Right atrium auricular region (tissue), 2 donors: Measurements from ENCODE around the gene FKBP1A. TPM values are rescaled to one million over a fixed set of nuclear protein-coding genes. Genes with fewer than 3 reads are reported as not detected.
A peak's percentile ranks its signal among the peaks of the same experiment; 100 is the strongest.

Source experiments
- DNase-seq: peaks from one replicate; pipeline ENCODE4 v3.0.0-alpha.2; 2019; ENCODE audit warnings: low spot score
- H3K27ac ChIP-seq, 2 donors: fragments of 200-600 bp; sonication (generic); 1 replicate in 1 of 2; 2 replicates in 1 of 2; pipeline ENCODE4 v1.5.1; 2016 to 2019
- H3K27me3 ChIP-seq, 2 donors: fragments of 200-600 bp; sonication (generic); one replicate each; pipeline versions ENCODE4 v1.5.1 to v1.6.0; 2017 to 2019
- H3K36me3 ChIP-seq: fragments of 200-600 bp; sonication (generic); one replicate; pipeline ENCODE4 v1.5.1; 2016
- H3K4me1 ChIP-seq, 2 donors: fragments of 200-600 bp; sonication (generic); one replicate each; pipeline versions ENCODE4 v1.5.1 to v1.6.0; 2017 to 2019
- H3K4me3 ChIP-seq, 2 donors: fragments of 200-600 bp; sonication (generic); 1 replicate in 1 of 2; 2 replicates in 1 of 2; pipeline ENCODE4 v1.5.1; 2017 to 2019; ENCODE audit warnings: mild to moderate bottlenecking in 1 of 2, moderate library complexity in 1 of 2
- H3K9me3 ChIP-seq, 2 donors: fragments of 200-600 bp; sonication (generic); one replicate each; pipeline ENCODE4 v1.5.1; 2019
- total RNA-seq, 2 donors: library from RNA; depleted of rRNA; stranded (reverse); fragments of >200 nt; gene quantifications; one replicate each; pipeline ENCODE4 v1.1.0, GENCODE V29; 2016
- TF ChIP-seq, protein P1 (sequence below), 2 donors: fragments of 200-600 bp; sonication (generic); IDR thresholded peaks; one replicate each; pipeline ENCODE4 v1.5.1; 2019; ENCODE audit warnings: antibody characterized with exemption in 2 of 2

Gene FKBP1A
- 10 to 100 TPM; 73.5 to 98.7 TPM for total RNA-seq

DNA sequence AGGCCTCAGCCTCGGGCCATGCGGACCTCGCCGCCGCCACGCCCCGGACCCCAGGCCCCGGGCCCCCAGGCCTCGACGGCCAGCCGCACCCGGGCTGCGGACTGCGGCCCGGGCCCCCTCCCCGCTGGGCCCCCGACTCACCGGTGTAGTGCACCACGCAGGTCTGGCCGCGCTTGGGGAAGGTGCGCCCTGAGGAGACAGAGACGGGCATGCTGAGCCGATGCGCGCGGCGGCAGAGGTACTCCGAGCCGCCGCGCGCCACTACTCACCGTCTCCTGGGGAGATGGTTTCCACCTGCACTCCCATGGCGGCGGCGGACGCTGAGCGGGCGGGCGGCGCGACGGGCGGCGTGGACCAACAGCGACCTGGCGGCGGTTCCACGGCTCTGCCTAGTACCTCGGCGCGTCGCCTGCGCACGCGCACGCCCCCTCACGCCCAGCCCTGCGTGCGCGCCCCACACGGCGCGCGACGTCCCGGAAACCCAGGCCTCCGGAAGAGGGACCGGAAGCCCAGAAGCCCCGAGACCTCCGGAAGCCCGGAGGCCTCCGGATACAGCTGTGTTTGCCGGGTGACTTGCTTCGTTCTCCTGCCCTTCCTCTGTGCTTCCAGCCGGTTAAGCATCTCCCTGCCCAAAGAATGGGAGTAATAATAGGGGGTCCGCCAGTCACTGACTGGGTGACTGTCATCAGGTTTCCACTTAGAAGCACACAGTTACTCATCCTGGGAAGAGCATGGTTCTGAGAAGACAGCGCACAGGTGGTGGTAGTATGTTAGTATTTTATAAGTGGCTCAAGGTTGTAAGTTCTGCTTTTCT lies at the start of gene FKBP1A:
FKBP1A (minus strand) TSS at position 362 of the 814 bp plus-strand sequence; CDS start at position 306, 56 bp downstream.
- TF ChIP-seq, protein P1, sequence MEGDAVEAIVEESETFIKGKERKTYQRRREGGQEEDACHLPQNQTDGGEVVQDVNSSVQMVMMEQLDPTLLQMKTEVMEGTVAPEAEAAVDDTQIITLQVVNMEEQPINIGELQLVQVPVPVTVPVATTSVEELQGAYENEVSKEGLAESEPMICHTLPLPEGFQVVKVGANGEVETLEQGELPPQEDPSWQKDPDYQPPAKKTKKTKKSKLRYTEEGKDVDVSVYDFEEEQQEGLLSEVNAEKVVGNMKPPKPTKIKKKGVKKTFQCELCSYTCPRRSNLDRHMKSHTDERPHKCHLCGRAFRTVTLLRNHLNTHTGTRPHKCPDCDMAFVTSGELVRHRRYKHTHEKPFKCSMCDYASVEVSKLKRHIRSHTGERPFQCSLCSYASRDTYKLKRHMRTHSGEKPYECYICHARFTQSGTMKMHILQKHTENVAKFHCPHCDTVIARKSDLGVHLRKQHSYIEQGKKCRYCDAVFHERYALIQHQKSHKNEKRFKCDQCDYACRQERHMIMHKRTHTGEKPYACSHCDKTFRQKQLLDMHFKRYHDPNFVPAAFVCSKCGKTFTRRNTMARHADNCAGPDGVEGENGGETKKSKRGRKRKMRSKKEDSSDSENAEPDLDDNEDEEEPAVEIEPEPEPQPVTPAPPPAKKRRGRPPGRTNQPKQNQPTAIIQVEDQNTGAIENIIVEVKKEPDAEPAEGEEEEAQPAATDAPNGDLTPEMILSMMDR (IDR thresholded peaks at IDR 0.05) = peak; percentile 10 to 33
- peaks cover 0 to 54% of the 10 kb centered on the region in 2 donors for H3K4me1 ChIP-seq

DNA sequence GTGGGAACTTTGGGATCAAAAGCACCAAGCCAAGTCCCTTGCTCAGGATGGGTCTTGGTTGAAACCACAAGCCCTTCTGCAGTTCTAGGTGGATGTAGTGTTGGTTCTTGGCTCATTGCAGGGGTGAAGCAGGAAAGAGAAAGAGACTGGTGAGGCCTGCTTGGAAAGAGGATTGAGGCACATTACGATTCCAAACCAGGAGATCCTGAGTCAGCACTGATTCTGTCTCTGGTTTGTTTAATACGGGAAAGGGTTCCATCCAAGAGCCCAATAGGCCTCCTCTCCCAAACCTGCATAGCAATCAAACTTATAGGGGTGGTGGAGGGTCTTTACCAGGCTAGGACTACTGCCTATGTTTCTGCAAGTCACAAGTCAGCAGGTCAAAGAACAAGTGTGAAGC lies 49.5 kb upstream of the FKBP1A start:
- no peak overlapping the region for H3K4me3 ChIP-seq
- H3K36me3 ChIP-seq = peaks cover 61% of the 10 kb centered on the region
- H3K27ac ChIP-seq = no peak overlapping the region
- H3K9me3 ChIP-seq = no peaks in the 10 kb centered on the region
- H3K4me1 ChIP-seq = no peaks in the 10 kb centered on the region
- no peak for DNase-seq
- TF ChIP-seq, protein P1 (IDR thresholded peaks at IDR 0.05) = no peak
- no peaks in the 10 kb centered on the region for H3K27me3 ChIP-seq

More for the DNA sequence above, at the start of gene FKBP1A:
- H3K4me3 ChIP-seq = peak within 1 kb of the TSS; percentile 86 to 97
- H3K27me3 ChIP-seq = no peaks in the 10 kb centered on the region
- H3K9me3 ChIP-seq = no peaks in the 10 kb centered on the region
- H3K36me3 ChIP-seq = no peaks in the 10 kb centered on the region
- H3K27ac ChIP-seq = peak within 1 kb of the TSS; percentile 83 to 88
- peak; percentile 90 for DNase-seq

DNA sequence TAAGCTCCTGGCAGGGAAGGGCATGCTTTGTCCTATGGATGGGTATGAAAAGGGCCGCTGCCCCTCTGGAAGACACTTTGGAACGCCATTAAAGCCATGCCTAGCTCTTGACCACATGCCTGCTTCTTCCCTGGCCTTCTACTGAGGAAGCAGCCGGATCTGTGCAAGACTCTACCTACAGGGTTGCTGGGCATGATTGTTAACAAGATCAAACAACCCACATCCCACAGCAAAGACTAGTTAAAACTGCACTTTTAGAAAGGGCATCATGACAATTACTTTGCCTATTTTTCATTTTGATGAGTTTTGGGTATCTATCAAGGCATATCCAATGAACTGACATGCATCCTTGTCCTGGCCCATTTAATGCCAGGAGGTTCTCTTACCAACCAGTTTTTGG lies 48.3 kb upstream of the FKBP1A start:
- Histone ChIP-seq H3K4me1 (no peaks in the 10 kb centered on the region), H3K27me3 (no peaks in the 10 kb centered on the region), H3K9me3 (no peaks in the 10 kb centered on the region), H3K36me3 (peaks cover 50% of the 10 kb centered on the region), H3K4me3 (no peak overlapping the region), H3K27ac (no peak overlapping the region)
- TF ChIP-seq, protein P1 (IDR thresholded peaks at IDR 0.05) = no peak
- DNase-seq = no peak

DNA sequence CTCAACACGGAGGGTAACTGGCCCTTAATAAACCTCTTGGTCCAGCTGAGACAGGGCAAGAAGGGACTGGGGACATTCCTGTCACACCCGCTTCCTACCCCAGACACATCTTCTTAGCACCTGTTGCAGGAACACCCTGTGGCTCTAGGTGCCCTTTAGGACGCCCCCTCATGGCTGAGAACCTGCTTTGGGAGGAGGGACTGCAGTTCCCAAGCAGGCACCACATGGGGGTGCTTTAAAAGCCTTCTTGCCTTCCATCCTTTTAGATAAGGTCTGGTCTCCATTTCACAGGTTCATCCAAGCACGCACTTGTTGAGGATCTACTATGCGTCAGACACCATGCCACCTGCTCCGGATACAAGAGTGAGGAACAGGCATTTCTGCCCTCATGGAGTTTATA lies 47.2 kb upstream of the FKBP1A start:
- H3K27me3 ChIP-seq = no peaks in the 10 kb centered on the region
- no peaks in the 10 kb centered on the region for H3K4me1 ChIP-seq
- no peak overlapping the region for H3K4me3 ChIP-seq
- TF ChIP-seq, protein P1 (IDR thresholded peaks at IDR 0.05) = no peak
- no peak for DNase-seq
- peaks cover 39% of the 10 kb centered on the region for H3K36me3 ChIP-seq
- no peaks in the 10 kb centered on the region for H3K9me3 ChIP-seq
- H3K27ac ChIP-seq = no peak overlapping the region

DNA sequence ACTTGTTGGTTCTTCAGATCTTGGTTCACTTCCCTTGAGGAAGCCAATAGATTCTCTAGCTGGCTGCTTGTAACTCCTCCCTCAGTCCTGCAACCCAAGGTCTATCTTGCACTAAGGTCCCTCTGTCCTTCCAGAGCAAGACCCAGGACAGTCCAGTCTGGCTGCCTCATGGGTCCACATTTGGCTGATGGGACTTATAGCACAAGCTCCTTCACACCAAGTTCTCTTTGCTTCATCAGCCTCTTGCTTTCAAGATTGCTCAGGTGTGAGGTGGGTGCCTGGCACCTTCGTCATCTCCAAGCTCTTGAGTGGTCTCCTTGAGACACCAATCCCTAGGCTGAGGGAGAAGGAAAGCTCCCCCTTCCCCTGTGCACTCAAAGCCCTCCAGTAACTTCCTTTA lies 45.5 kb upstream of the FKBP1A start:
- Histone ChIP-seq H3K4me1 (no peaks in the 10 kb centered on the region), H3K27me3 (no peaks in the 10 kb centered on the region), H3K4me3 (no peak overlapping the region), H3K36me3 (peaks cover 22% of the 10 kb centered on the region), H3K9me3 (no peaks in the 10 kb centered on the region), H3K27ac (no peak overlapping the region)
- TF ChIP-seq, protein P1 (IDR thresholded peaks at IDR 0.05) = no peak
- DNase-seq = no peak
